ENCODE measurements around the gene LONRF3.
"Not testable (repeated sequence)": the region's sequence is repeated elsewhere in the genome, so short reads cannot be mapped to it uniquely, and the experiment has no call there.

Gene LONRF3

DNA sequence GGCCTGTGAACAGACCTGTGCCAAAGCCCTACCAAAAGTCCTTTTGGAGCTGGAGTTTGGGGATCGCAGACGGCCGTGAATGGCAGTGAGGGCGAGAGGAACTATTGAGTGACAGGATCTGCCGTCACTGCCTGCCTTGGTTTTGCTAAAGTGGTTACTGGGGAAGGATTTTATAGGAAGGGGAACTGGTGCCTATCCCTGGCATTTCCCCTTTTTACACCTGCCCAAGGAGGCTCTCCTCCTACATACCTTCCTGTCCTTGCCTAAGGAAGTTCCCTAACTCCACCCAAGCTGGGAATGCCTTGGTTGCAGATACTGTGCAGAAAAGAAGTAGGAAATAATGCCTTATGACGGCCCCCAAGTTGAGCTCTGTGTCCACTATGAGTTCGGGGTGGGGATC lies 14.5 kb downstream of the LONRF3 start:
- no peak for DNase-seq

DNA sequence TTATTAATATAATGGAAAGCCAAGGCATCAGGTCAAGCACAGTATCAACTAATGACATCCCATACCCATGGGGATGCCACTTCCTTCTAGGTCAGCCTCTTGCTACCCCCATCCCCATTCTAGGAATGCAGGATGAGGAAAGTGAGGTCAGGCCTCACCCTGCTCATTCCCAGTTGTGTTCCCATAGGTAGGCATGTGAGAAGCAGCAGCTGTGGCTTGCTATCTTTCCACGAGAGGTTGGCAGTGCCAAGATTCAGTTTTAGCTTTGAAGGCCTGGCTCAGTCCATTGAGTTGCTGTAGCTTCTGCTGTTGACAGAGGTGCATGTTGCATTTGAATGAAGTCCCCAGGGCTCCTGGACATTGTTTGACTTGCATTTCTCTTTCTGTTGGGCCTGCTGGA lies 15.5 kb downstream of the LONRF3 start:
- no peak for DNase-seq

DNA sequence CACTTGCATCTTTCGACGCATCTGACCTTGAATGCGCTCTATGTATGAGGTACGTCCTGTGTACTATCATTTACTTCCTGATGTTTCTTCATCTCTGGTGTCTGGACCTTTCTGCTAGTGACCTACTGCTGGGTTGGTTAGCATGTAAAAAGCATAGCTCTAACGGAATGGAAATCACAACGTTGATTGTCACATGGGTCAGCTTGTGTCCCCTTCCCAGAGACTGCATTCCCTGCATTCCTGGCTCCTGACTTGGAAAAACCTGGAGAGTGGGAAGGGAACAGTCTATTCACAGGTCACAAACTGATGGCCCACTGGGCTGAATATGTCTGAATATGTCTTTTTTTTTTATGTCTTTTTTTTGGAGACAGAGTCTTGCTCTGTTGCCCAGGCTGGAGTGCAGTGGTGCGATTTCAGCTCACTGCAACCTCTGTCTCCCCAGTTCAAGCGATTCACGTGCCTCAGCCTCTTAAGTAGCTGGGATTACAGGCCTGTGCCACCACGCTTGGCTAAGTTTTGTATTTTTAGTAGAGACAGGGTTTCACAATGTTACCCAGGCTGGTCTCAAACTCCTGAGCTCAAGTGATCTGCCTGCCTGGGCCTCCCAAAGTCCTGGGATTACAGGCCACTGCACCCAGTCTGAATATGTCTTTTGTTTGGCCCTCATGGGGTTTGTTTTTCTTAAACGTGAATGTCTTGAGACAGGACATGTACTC lies 16.3 kb downstream of the LONRF3 start:
- no peak for DNase-seq

DNA sequence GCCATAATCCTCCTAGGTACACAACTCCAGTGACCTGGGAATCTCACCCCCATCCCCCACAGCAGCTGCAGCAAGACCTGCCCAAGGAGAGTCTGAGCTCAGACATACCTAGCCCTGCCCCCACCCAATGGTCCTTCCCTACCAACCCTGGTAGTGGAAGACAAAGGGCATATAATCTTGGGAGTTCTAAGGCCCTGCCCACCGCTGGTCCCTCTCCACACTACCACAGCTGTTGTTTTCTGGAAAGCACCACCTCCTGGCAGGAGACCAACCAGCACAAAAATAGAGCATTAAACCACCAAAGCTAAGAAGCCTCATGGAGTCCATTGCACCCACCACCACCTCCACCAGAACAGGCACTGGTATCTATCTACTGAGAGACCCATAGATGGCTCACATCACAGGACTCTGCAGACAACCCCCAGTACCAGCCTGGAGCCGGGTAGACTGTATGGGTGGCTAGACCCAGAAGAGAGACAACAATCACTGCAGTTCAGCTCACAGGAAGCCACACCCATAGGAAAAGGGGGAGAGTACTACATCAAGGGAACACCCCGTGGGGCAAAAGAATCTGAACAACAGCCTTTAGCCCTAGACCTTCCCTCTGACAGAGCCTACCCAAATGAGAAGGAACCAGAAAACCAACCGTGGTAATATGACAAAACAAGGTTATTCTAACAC lies 18.2 kb downstream of the LONRF3 start:
- DNase-seq = not testable (repeated sequence)

DNA sequence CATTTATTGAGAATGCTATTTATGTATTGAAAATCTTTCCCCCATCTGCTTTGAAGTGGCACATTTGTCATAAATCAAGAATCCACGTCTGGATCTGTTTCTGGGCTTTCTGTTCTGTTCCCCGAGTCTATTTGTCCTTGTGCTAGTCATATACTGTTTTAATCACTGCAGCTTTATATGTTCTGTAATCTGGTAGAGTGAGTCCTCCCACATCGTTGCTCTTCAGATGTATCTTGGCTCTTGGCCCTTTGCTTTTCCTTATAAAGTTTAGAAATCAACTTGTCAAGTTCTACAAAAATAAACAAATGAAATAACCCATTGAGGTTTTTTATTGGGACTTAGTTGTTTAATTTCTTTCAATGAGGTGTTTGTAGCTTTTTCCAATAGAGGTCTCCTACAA lies 29.0 kb downstream of the LONRF3 start:
- no peak for DNase-seq

DNA sequence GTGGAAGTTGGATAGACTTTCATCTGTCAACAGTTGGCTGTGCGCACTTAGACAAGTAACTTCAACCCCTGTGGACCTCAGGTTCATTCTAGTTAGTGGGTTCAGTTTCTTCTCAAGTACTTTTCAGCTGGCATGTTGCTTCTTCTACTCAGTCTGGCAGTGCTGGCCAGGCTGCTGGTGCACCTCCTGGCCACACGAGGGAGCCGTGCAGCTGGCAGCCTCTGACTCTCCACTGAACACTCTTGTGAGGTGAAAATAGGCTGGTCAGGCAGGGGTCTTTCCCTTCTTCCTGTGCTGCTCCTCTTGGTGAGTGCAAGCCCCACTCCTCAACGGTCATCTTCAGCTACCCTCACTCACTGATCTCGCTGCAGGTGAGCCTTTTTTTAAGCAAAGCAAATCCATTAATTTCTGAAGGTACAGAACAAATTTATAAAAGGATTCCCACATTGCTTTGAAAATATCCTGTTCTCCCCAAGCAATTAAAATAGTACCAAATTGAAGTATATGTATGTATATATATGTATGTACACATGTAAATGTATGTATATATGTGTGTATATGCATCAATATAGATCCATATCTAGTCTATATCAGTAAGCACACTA lies 30.6 kb downstream of the LONRF3 start:
- peak; percentile 4 for DNase-seq

DNA sequence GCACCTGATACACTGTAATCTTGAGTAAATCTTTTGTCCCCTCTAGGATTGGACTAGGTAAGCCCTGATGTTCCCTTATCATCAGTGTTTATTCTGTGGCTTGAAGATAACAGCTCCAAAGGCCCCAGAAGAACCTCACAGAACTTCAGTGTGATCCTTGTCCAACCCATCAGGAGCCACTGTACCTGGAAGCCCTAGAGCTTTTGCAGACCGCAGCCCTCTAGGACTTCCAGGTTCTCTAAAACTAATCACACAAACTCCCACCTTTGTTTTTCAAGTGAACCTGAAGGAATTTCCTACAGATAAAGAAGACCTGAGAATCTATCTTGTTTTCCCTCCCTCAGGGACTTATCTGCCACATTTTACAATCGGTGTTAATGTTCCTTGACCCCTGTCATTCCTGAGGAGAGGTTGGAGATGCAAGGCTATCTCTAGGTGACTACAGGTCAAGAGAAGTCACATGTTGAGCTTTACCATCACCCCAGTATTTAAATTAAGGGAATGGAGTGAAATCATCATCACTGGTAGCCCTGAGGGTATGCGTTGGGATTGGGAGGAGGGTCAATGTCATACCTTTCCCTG lies 32.9 kb downstream of the LONRF3 start:
- no peak for DNase-seq

DNA sequence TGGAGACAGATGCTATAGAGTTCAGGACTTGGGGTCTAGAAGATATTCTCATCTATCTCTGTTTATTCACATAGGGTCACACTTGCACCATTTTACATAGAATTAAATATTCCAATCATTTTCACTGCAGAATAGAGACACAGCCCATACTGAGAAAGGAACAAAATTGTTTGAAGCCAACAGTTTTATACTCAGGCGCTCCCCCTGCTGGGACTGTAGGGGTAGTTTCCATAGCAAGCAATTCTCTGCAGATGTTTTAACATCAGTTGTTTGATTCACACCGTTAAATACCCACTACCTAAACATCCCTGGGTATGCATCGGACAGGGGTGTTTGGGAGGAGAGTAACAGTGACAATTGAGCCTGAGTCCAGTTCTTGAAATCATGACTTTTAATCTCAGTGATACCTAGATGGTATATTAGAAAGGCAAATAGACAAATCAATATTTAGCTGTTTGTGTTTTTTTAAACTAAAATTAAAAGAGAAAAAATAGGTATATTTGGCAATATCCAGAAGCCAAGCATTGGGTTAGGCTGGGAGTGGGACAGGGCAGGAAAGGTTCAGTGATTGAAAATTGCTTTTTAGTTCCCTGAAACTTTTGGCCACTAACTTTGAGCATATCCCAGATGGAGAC lies 33.8 kb downstream of the LONRF3 start:
- peak; percentile 18 for DNase-seq

DNA sequence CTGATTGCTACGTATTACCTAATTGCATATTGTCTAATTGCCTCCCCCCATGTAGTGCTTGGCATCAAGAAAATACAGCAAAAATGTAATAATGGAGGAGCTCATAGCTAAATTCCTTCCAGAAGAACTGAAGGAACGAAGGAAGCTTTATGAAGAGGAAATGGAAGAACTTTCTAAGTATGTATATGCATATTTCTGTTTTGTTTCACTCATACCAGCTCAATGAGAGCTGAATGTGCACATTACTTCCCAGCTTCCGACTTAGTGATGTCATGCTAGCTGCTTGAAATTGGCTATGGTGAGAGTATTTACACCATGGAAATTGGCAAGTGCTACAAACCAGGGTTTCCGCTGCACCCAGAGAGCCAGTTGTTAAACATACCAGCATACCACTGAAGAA lies 34.7 kb downstream of the LONRF3 start:
- no peak for DNase-seq

DNA sequence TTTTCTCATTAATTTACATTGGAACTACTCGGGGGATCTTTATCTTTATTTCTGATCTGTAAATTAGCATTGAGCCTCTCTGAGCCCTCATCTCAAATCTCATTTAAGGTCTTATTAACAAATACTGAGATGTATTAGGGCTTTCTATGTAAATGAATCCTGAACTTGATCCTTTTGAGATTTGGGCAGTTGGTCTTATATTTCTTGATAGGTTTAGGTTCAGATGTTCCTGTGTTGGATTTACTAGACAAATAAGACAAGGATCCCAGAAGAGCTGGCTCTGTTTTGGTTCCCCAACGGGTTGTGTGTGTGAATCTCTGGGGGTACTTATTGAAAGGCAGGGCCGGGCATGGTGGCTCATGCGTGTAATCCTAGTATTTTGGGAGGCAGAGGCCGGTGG lies 36.1 kb downstream of the LONRF3 start:
- no peak for DNase-seq

DNA sequence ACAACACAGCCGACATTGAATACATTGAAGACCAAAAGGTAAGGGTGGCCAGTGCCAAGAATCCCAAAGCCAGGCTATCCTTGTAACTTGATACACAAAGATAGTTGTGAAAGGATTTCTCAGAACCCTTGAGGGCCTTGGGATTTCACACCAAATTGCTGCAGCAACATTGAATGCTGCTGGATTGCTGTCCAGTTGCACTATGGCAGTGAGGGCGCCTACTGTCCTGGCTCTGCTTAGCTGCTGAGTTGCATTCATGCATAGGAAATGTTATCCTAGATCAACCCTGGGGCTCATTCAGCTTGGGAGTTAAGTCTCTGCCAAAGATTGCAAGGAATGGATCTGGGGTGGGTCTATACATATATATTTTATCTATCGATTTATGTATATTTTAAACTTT lies 38.7 kb downstream of the LONRF3 start:
- DNase-seq = no peak

DNA sequence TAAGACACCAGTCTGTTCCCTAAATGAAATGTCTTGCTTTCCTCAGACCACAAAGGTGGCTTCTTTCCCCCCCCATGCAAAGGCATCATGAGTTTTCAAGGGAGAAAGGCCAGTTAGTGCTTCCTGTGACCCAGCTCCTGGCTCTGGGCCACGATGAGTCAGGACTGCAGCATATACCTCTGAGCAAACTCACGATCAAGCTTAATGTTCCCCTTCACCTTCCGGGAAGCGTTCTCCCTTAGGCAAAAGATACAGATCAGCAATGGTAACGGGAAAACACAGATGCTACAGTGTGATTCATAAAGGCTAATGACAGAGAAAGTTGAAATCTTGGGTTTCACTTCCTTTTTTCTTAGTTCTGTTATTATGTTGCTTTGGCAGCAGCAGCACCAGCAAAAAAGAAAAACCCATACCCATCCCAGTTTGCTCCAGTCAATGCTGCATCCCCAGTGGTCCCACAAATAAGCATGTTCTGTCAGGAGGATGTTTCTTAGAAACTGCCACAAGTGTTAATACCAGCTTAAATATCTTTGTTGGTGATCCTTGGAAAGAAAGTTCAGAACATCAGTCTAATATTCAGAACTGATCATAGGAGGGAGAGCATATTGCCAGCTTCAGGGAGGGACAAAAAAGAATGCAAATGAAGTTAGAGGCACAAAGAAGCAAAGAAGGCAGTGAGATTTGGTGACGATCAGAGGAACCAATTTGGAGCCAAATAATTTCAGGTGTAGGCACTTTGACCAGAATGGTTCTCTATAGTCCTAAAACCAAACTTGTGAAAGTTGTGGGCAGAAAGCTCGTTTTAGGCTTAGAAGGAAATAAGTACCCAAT lies 41.2 kb downstream of the LONRF3 start:
- no peak for DNase-seq

DNA sequence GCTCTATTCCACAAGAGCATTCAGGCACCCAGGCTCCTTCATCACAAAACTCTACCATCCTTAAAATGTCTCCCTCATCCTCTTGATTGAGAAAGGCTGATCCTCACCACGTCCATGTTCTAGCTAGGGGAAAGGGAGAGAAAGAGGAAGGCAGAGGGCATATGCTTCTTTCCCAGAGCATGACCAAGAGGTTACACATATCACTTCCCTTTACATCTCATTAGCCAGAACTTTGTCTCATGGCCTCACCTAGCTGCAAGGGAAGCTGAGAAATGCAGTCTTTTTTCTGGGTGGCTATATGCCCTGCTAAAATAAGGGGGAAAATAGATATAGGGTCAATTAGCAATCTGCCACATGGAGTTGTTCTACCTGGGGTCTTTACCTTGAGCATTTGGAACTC lies 42.7 kb downstream of the LONRF3 start:
- no peak for DNase-seq

DNA sequence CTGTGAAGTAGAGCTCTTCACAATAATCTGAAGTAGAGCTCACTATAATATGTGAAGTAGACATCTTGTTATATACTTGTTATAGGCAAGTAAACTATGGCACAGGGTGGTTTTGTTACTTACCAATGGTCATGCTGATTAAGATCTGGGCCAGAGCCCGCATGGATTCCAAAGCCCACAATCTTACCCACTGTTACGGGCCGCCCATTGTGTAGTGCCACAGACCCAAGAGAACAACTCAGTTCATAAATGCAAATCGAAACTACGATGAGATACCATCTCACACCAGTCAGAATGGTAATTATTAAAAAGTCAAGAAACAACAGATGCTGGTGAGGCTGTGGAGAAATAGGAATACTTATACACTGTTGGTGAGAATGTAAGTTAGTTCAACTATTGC lies 51.5 kb downstream of the LONRF3 start:
- DNase-seq = no peak

DNA sequence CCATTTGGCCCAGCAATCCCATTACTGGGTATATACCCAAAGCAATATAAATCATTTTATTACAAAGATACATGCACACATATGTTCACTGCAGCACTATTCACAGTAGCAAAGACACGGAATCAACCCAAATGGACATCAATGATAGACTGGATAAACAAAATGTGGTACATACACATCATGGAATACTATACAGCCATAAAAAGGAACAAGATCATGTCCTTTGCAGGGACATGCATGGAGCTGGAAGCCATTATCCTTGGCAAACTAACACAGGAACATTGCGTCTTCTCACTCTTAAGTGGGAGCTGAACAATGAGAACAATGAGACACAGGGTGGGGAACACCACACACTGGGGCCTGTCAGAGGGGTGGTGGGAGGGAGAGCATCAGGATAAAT lies 51.9 kb downstream of the LONRF3 start:
- not testable (repeated sequence) for DNase-seq

DNA sequence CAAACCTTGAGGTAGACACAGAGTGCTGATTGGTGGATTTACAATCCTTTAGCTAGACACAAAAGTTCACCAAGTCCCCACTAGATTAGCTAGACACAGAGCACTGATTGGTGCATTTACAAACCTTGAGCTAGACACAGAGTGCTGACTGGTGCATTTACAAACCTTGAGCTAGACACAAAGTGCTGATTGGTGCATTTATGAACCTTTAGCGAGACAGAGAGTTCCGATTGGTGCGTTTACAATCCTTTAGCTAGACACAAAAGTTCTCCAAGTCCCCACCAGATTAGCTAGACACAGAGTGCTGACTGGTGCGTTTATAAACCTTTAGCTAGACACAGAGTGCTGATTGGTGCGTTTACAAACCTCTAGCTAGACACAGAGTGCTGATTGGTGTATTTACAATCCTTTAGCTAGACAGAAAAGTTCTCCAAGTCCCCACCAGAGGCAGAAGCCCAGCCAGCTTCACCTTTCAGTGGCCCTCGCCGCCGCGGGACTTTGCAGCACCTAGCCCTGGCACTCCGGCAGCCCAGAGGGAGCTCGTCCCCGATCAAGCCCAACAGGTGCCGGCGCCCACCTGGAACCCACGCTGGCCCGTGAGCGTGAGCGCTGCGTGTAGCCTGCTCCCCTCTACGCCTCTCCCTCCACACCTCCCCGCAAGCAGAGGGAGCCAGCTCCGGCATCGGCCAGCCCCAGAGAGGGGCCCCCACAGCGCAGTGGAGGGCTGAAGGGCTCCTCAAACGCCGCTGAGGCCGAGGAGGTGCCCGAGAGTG lies 53.7 kb downstream of the LONRF3 start:
- DNase-seq = not testable (repeated sequence)

DNA sequence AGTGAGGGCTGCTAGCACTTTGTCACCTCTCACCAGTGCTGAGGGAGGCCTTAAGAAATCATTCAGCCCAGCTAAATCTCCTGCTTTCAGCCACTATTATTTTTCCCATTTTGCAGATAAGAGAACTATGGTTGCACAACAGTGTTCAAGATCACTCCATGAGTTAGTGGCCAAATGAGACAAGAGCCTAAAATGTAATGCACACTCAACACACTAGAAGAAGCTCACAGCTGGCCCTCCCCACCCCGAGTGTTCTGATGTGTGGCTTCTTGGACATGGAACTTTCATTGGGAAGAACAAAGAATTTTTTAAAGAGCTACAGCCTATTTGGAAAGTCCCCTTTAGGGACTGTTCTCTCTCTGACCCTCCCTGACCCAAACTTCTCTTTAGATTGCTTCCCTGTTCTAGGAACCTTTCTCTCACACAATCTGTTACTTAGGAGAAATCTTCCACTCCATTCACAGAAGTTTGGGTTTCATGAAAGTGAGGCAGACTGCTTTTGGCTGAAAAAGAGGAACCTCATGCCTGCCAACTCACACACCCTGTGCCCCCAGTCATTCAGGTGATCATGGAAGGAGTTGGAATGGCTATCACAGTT lies 54.4 kb downstream of the LONRF3 start:
- no peak for DNase-seq

DNA sequence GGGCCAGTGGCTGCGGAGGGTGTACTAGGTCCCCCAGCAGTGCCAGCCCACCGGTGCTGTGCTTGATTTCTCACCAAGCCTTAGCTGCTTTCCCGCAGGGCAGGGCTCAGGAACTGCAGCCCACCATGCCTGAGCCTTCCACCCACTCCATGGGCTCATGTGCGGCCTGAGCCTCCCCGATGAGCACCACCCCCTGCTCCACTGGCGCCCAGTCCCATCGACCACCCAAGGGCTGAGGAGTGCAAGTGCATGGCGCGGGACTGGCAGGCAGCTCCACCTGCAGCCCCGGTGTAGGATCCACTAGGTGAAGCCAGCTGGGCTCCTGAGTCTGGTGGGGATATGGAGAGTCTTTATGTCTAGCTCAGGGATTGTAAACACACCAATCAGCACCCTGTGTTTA lies 55.2 kb downstream of the LONRF3 start:
- DNase-seq = not testable (repeated sequence)

DNA sequence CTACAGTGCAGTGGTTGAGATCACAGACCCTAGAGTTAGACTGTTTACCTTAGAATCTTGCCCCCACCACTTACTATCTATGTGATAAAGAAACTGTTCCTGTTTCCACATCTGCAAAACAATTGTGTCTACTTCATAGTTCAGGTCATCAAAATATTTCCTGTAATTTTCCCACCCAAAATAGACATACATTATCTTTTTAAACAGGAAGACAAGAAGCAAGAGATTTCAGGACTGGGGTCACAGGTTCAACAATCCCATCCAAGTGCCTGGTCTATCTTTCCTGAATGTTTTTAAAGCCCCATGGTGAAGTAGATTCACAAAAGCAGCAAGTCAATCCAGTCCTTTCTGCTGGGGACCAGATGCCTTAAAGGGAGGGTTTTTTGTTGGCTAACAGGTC lies 56.6 kb downstream of the LONRF3 start:
- no peak for DNase-seq

DNA sequence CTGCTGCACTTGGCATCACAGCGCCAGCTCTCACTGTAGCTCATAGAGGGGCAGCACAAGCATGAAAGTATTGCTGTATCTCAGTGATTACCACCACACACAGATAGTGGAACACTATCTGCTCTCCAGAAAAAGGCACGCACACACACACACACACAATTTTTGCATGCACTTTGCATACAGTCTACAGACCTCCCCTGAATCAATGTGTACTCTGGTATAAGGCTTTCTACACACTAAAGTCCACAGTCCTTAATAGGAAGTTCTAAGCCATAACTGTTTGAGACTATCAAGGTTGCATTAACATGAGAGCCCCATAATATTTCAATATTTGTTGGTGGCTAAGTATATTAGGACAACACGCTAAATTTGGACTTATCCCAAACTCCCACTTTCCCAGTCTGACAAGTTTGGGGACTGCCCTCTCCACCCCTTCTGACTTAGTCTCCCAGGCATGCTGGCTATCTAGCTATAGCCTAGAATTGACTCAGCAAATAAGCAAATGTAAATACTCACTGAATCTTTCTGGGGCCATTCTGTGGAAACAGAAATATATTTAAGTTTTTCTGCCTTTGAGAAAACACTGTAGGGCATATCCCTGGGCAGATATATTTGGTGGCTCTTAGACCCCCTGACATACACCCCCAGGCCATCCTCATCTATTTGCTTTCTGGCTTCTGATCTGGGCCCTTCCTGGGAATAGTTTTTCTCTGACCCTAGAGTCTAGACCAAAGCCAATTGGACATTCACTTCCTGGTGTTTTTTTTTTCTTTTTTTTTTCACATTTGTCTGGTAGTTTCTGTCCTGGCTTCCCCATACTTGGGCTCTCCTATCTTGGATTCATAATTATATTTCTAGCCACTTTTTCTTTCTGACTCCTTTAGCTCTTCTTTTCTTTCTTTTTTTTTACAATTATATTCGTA lies 62.0 kb downstream of the LONRF3 start:
- no peak for DNase-seq

All from COR-L47 (cell line).